GM20431 (cell line): Measurements from ENCODE around the gene HSPH1.
"Not testable (repeated sequence)": the region's sequence is repeated elsewhere in the genome, so short reads cannot be mapped to it uniquely, and the experiment has no call there.

ENCODE experiments used
- in situ Hi-C: fragments of 300-500 bp; cut with MseI, MboI; formaldehyde crosslinking; loops from one replicate; pipeline ENCODE4 v1.15.0; 2020; ENCODE audit warnings: low sequenced_read_pairs; ENCODE audit not compliant: unreplicated experiment

The HSPH1 gene

GRCh38 chr13:31179241-31179640 lies 17.5 kb upstream of the HSPH1 start:
- in situ Hi-C loops = no loop called here

- in situ Hi-C loops = not testable (repeated sequence)
Observed at GRCh38 chr13:31177813-31178495, 16.2 kb upstream of the HSPH1 start.

- in situ Hi-C loops = no loop called here
Observed at GRCh38 chr13:31175847-31176532, 14.3 kb upstream of the HSPH1 start.

- in situ Hi-C loops = no loop called here
Observed at GRCh38 chr13:31174018-31174417, 12.3 kb upstream of the HSPH1 start.

- in situ Hi-C loops = no loop called here
Observed at GRCh38 chr13:31172535-31172934, 10.8 kb upstream of the HSPH1 start.

GRCh38 chr13:31172001-31172400 lies 10.3 kb upstream of the HSPH1 start:
- in situ Hi-C loops = no loop called here

- in situ Hi-C loops = no loop called here
Observed at GRCh38 chr13:31168736-31169135, 7.0 kb upstream of the HSPH1 start.

- in situ Hi-C loops = no loop called here
Observed at GRCh38 chr13:31168166-31168565, 6.5 kb upstream of the HSPH1 start.

GRCh38 chr13:31167490-31167889 lies 5.8 kb upstream of the HSPH1 start:
- in situ Hi-C loops = no loop called here

GRCh38 chr13:31166591-31166990 lies 4.9 kb upstream of the HSPH1 start:
- in situ Hi-C loops = no loop called here

GRCh38 chr13:31162151-31163008 lies 676 bp upstream of the HSPH1 start:
- in situ Hi-C loops = no loop called here

- in situ Hi-C loops = no loop called here
Observed at GRCh38 chr13:31160857-31161556, 697 bp downstream of the HSPH1 start.

- in situ Hi-C loops = no loop called here
Observed at GRCh38 chr13:31159306-31159705, 2.4 kb downstream of the HSPH1 start.

- in situ Hi-C loops = no loop called here
Observed at GRCh38 chr13:31154939-31155338, 6.8 kb downstream of the HSPH1 start.

GRCh38 chr13:31151837-31152236 lies 9.9 kb downstream of the HSPH1 start:
- in situ Hi-C loops = no loop called here

GRCh38 chr13:31150315-31150985 lies 11.3 kb downstream of the HSPH1 start:
- in situ Hi-C loops = no loop called here

- in situ Hi-C loops = no loop called here
Observed at GRCh38 chr13:31149604-31150003, 12.1 kb downstream of the HSPH1 start.

GRCh38 chr13:31145417-31145816 lies 16.3 kb downstream of the HSPH1 start:
- in situ Hi-C loops = no loop called here

GRCh38 chr13:31138515-31138914 lies 23.2 kb downstream of the HSPH1 start:
- in situ Hi-C loops = no loop called here

GRCh38 chr13:31136724-31137123 lies 25.0 kb downstream of the HSPH1 start:
- in situ Hi-C loops = no loop called here
